HG02763 (cell line): ENCODE results near the gene FAM72D.
"Not testable (repeated sequence)": the region's sequence is repeated elsewhere in the genome, so short reads cannot be mapped to it uniquely, and the experiment has no call there.

Source experiments
- ATAC-seq: cut with Tn5 transposase; IDR thresholded peaks from one replicate; pipeline ENCODE4 v1.9.1; 2021; ENCODE audit warnings: mild to moderate bottlenecking, moderate library complexity; ENCODE audit not compliant: unreplicated experiment

Gene FAM72D

GRCh38 chr1:145144264-145144913 lies 48.6 kb downstream of the FAM72D start:
- not testable (repeated sequence) for ATAC-seq

- ATAC-seq, result not testable (repeated sequence)
Observed at GRCh38 chr1:145146308-145146707, 50.5 kb downstream of the FAM72D start.

DNA sequence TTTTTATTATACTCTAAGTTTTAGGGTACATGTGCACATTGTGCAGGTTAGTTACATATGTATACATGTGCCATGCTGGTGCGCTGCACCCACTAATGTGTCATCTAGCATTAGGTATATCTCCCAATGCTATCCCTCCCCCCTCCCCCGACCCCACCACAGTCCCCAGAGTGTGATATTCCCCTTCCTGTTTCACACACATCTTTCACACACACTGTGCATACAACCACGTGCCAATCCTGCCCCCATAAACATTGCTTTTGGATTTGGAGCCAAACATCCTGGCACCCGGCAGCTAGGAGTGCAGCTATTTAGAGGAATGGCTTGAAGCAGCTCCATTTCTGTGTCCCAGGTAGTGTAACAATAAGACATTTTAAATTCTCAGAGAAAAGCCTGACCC lies 51.4 kb downstream of the FAM72D start:
- not testable (repeated sequence) for ATAC-seq

GRCh38 chr1:145155421-145155820 lies 59.6 kb downstream of the FAM72D start:
- ATAC-seq, result not testable (repeated sequence)

GRCh38 chr1:145155873-145156272 lies 60.1 kb downstream of the FAM72D start:
- not testable (repeated sequence) for ATAC-seq

DNA sequence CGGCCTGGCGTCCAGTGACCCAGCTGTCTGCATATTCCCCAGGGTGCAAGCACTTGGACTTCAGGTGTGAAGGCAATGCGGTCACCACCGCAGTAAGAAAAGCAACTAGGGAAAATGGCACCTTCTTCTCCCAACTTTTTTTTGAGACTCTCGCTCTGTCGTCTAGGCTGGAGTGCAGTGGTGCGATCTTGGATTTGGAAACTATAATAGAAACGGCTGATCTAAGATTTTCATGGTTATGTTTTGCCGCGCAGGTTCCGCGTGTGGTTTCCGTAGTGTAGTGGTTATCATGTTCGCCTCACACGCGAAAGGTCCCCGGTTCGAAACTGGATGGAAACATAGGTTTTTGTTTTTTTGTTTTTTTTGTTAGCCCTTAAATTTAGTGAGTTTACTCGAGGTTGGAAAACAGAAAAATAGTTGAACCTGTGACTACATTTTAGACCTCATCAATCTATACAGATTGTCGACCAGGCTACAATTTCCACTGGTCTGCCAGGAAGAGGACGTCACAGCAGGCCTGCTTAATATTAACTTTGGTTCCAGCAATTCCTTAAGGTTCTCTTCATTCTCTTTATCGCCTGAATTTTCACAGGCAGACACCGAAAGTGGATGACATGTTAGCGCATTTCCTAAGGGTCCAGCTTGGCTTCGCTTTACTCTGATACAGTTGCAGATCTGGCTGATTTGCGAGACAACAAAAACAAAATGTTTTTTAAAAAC lies 61.3 kb downstream of the FAM72D start:
- not testable (repeated sequence) for ATAC-seq

DNA sequence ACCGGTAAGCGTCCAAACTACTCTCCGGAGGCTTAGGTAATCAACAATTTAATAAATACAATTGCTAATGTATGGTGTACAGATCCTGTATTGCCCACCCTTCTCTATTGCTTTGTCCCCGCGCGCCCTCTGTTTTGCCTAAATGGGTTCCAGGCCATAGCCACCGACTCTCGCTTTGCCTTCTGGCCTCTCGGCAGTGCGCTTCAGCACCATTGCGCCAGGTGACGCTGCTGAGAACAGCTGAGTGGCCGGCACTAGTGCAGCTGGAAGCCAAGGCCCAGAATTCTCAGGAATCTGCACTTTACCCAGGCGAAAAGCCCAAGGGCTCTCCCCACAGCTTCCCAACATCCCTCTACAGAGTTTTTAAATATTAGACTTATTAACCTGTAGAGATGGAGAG lies 61.9 kb downstream of the FAM72D start:
- ATAC-seq, result not testable (repeated sequence)

DNA sequence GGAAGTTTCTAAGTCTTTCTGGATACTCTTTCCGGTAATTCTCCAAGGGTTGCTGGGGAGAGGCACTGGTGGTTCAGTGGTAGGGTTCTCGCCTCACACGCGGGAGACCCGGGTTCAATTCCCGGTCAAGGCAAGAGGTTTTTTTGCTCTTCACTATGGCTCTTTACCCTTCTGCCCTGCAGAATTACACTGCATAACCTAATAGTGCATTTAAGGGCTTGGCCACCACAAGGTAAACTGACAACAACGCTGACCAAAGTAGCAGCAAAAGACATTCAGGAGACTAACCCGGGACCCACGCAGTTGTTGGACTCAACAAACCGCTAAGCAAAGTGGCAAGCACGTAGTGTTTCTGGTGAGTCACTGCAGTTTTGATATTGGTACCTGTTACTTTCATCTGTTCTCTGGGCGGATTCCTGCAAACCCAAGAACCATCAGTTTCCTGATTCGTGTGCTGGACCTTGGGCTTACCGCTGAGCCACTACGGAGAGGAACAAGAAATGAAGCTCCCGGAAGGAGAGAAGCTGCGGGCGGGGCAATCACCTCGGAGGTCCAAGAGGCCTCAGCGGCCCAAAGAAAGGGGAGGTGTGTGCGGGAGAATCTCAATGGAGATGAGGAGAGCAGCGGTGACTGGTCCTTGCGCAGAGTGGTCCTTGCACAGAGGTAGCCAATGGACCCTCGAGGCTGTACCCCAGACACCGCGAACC lies 65.4 kb downstream of the FAM72D start:
- not testable (repeated sequence) for ATAC-seq
